CD14-positive monocyte (primary cell): Measurements from ENCODE around the gene MST1. TPM values are rescaled to one million over a fixed set of nuclear protein-coding genes. Genes with fewer than 3 reads are reported as not detected.

Experiments
- DNase-seq, 3 donors: peaks; one replicate each; pipeline ENCODE4 v3.0.0-alpha.2; 2011 to 2022
- H2AFZ ChIP-seq: 2 replicates; pipeline ENCODE4 v1.6.0; 2012; ENCODE audit warnings: mild to moderate bottlenecking, low read depth, low read length, inconsistent platforms; ENCODE audit not compliant: insufficient read depth, poor library complexity, severe bottlenecking
- H3K27ac ChIP-seq, 2 donors: 1 replicate in 1 of 2; 2 replicates in 1 of 2; pipeline ENCODE4 v1.5.1; 2012 to 2013; ENCODE audit warnings: low read length in 2 of 2, control low read depth in 1 of 2, inconsistent platforms in 1 of 2, low read depth in 1 of 2, mild to moderate bottlenecking in 1 of 2
- H3K27me3 ChIP-seq, 2 donors: one replicate each; pipeline versions ENCODE4 v1.6.0 to v1.6.1; 2011 to 2013; ENCODE audit warnings: low read length in 2 of 2; ENCODE audit not compliant: control insufficient read depth in 2 of 2, insufficient read depth in 2 of 2
- H3K36me3 ChIP-seq, 2 donors: replicated peaks in 1 of 2; 1 replicate in 1 of 2; 2 replicates in 1 of 2; pipeline versions ENCODE4 v1.5.1 to v1.6.1; 2012 to 2013; ENCODE audit warnings: low read length in 2 of 2, control low read depth in 1 of 2, inconsistent platforms in 1 of 2, mild to moderate bottlenecking in 1 of 2; ENCODE audit not compliant: insufficient read depth in 2 of 2, control insufficient read depth in 1 of 2
- H3K4me1 ChIP-seq, 2 donors: 1 replicate in 1 of 2; 2 replicates in 1 of 2; pipeline versions ENCODE4 v1.5.1 to v1.6.1; 2012 to 2013; ENCODE audit warnings: low read length in 2 of 2, control low read depth in 1 of 2, inconsistent platforms in 1 of 2, mild to moderate bottlenecking in 1 of 2, moderate library complexity in 1 of 2; ENCODE audit not compliant: insufficient read depth in 2 of 2, control insufficient read depth in 1 of 2
- H3K4me2 ChIP-seq: replicated peaks from 2 replicates; pipeline ENCODE3; 2012; ENCODE audit warnings: low read length, moderate library complexity, mild to moderate bottlenecking; ENCODE audit not compliant: poor library complexity, severe bottlenecking; ENCODE audit errors: extremely low read depth
- H3K4me3 ChIP-seq, 3 experiments: fragments of 200-600 bp in 1 of 3; sonication (generic) in 1 of 3; replicated peaks in 1 of 3; 1 replicate in 2 of 3; 2 replicates in 1 of 3; pipeline ENCODE4 v1.5.1; 2011 to 2013; ENCODE audit warnings: low read length in 3 of 3, mild to moderate bottlenecking in 3 of 3, control low read depth in 2 of 3, low read depth in 2 of 3, inconsistent platforms in 1 of 3, moderate library complexity in 1 of 3
- H3K79me2 ChIP-seq: 2 replicates; pipeline ENCODE4 v1.6.0; 2012; ENCODE audit warnings: mild to moderate bottlenecking, control low read depth, inconsistent platforms, low read length, moderate library complexity; ENCODE audit not compliant: insufficient read depth
- H3K9ac ChIP-seq: 2 replicates; pipeline ENCODE4 v1.6.0; 2017; ENCODE audit warnings: low read length, mild to moderate bottlenecking; ENCODE audit not compliant: insufficient read depth, poor library complexity, severe bottlenecking
- H3K9me3 ChIP-seq, 2 donors: replicated peaks in 1 of 2; 1 replicate in 1 of 2; 2 replicates in 1 of 2; pipeline versions ENCODE4 v1.5.1 to v1.6.1; 2012 to 2013; ENCODE audit warnings: low read length in 2 of 2, control low read depth in 1 of 2; ENCODE audit not compliant: control insufficient read depth in 1 of 2, insufficient read depth in 1 of 2
- H4K20me1 ChIP-seq: 2 replicates; pipeline ENCODE4 v1.6.0; 2012; ENCODE audit warnings: mild to moderate bottlenecking, low read length, control low read depth, moderate library complexity; ENCODE audit not compliant: insufficient read depth
- H3K27ac Mint-ChIP-seq, 7 donors: one replicate each; pipeline ENCODE4 v1.8.0; 2020; ENCODE audit warnings: mild to moderate bottlenecking in 7 of 7, mixed read lengths in 7 of 7, moderate library complexity in 6 of 7, inconsistent platforms in 2 of 7
- H3K27me3 Mint-ChIP-seq, 3 donors: one replicate each; pipeline ENCODE4 v1.8.0; 2021 to 2022; ENCODE audit warnings: low read depth in 3 of 3, mild to moderate bottlenecking in 3 of 3, mixed read lengths in 3 of 3, moderate library complexity in 3 of 3, inconsistent platforms in 1 of 3
- H3K36me3 Mint-ChIP-seq, 2 donors: one replicate each; pipeline ENCODE4 v1.8.0; 2020; ENCODE audit warnings: mixed read lengths in 2 of 2, inconsistent platforms in 1 of 2, mild to moderate bottlenecking in 1 of 2
- H3K4me1 Mint-ChIP-seq: one replicate; pipeline ENCODE4 v1.8.0; 2020; ENCODE audit warnings: mild to moderate bottlenecking, mixed read lengths
- H3K4me3 Mint-ChIP-seq, 2 donors: one replicate each; pipeline ENCODE4 v1.8.0; 2020; ENCODE audit warnings: mild to moderate bottlenecking in 2 of 2, mixed read lengths in 2 of 2, moderate library complexity in 1 of 2
- H3K9me3 Mint-ChIP-seq, 7 donors: one replicate each; pipeline ENCODE4 v1.8.0; 2020 to 2022; ENCODE audit warnings: mixed read lengths in 7 of 7, mild to moderate bottlenecking in 6 of 7, moderate library complexity in 6 of 7, inconsistent platforms in 2 of 7
- CTCF ChIP-seq: fragments of 200-600 bp; IDR thresholded peaks from one replicate; pipeline ENCODE4 v1.8.0; 2022; ENCODE audit warnings: antibody characterized with exemption, mild to moderate bottlenecking
- WGBS: methylation state at CpG from one replicate; pipeline ENCODE4 v1.1.5; 2013; ENCODE audit warnings: missing lambda C conversion rate; ENCODE audit not compliant: insufficient coverage; 5-methylcytosine and 5-hydroxymethylcytosine counted together
- intact Hi-C, 2 donors: fragments of 100-400 bp; cut with micrococcal nuclease; formaldehyde crosslinking; loops; one replicate each; pipeline versions ENCODE4 v1.15.0 to v1.15.1; 2023
- polyA plus RNA-seq, 3 donors: library from polyadenylated mRNA; depleted of rRNA in 1 of 3; unstranded in 2 of 3; stranded (reverse) in 1 of 3; fragments of 300-500 nt in 2 of 3; fragments of >200 nt in 1 of 3; fragmentation: Illumina TruSeq in 2 of 3; gene quantifications; 1 replicate in 2 of 3; 2 replicates in 1 of 3; pipeline ENCODE4 v1.2.3, GENCODE V29; 2012 to 2021

Gene MST1
- polyA plus RNA-seq, 3 donors = 0.28 to 17.8 TPM; not detected in 1

GRCh38 chr3:49717959-49718857, 28.9 kb upstream of the MST1 start:
- peak overlapping the region; percentile 92 for H3K4me2 ChIP-seq
- DNase-seq = peak in 1 of 3 donors; percentile 6

More at GRCh38 chr3:49717959-49718857, 28.9 kb upstream of the MST1 start:
- intact Hi-C loops = loop anchor here in 1 of 2 donors (10.0 kb wide), 1 partner anchor 227 kb away; the partner anchor contains the start of gene RBM6
- H3K27ac ChIP-seq = no peak overlapping the region
- peaks cover 29 to 43% of the 10 kb centered on the region in 2 donors for H3K36me3 Mint-ChIP-seq
- H3K9ac ChIP-seq = no peak overlapping the region
- peaks cover 18% of the 10 kb centered on the region for H3K79me2 ChIP-seq
- H3K27ac Mint-ChIP-seq = peak overlapping the region in 2 of 7 donors; percentile 62 to 75
- TF ChIP-seq CTCF = no peak
- H3K4me1 ChIP-seq = peaks cover 21 to 27% of the 10 kb centered on the region in 2 donors
- 86% methylated on average over 60 of the region's 75 CpGs for WGBS
- no peaks in the 10 kb centered on the region for H3K9me3 ChIP-seq
- H3K36me3 ChIP-seq = peaks cover 10 to 33% of the 10 kb centered on the region in 2 donors
- peaks cover 0 to 5% (median 0%) of the 10 kb centered on the region in 7 donors for H3K9me3 Mint-ChIP-seq
- peak overlapping the region; percentile 85 to 93 for H3K4me3 Mint-ChIP-seq
- no peak overlapping the region for H2AFZ ChIP-seq
- H3K4me3 ChIP-seq = peak overlapping the region in 1 of 3 experiments; percentile 80
- peaks cover 31% of the 10 kb centered on the region for H4K20me1 ChIP-seq
- peaks cover 26% of the 10 kb centered on the region for H3K4me1 Mint-ChIP-seq
- H3K27me3 ChIP-seq = peaks cover 0 to 7% of the 10 kb centered on the region in 2 donors
- peaks cover 7 to 9% (median 7%) of the 10 kb centered on the region in 3 donors for H3K27me3 Mint-ChIP-seq
